BLaER1 treated with 17β-estradiol and CSF1 and Interleukin-3, amounts not matched to agents 10 nM and 100 nM (cell line): ENCODE results near the gene DDAH2.
"Not testable (repeated sequence)": the region's sequence is repeated elsewhere in the genome, so short reads cannot be mapped to it uniquely, and the experiment has no call there.

ENCODE experiments used
- H3K27ac ChIP-seq, 11 experiments: shearing (Covaris generic); formaldehyde crosslinking; 2 replicates each; pipeline ENCODE4 v1.8.1; 2022
- H3K27me3 ChIP-seq, 11 experiments: shearing (Covaris generic); formaldehyde crosslinking; 2 replicates each; pipeline ENCODE4 v1.8.1; 2022
- H3K36me3 ChIP-seq, 11 experiments: shearing (Covaris generic); formaldehyde crosslinking; 2 replicates each; pipeline ENCODE4 v1.8.1; 2022
- H3K4me1 ChIP-seq, 10 experiments: shearing (Covaris generic); formaldehyde crosslinking; 2 replicates each; pipeline ENCODE4 v1.8.1; 2022
- H3K4me2 ChIP-seq, 11 experiments: shearing (Covaris generic); formaldehyde crosslinking; 2 replicates each; pipeline ENCODE4 v1.8.1; 2022
- H3K4me3 ChIP-seq, 10 experiments: shearing (Covaris generic); formaldehyde crosslinking; 2 replicates each; pipeline ENCODE4 v1.8.1; 2022
- H3K9ac ChIP-seq, 11 experiments: shearing (Covaris generic); formaldehyde crosslinking; 2 replicates each; pipeline ENCODE4 v1.8.1; 2022
- H3K9me3 ChIP-seq, 11 experiments: shearing (Covaris generic); formaldehyde crosslinking; replicated peaks in 1 of 11; 2 replicates each; pipeline ENCODE4 v1.8.1; 2022
- H4K20me1 ChIP-seq, 11 experiments: shearing (Covaris generic); formaldehyde crosslinking; 2 replicates each; pipeline ENCODE4 v1.8.1; 2022
- Cebpa-rat ChIP-seq, 11 experiments: shearing (Covaris generic); IDR thresholded peaks; 2 replicates each; pipeline ENCODE4 v1.8.1; 2022

Gene DDAH2

GRCh38 chr6:31717499-31718222 is 11.4 kb downstream of the DDAH2 start:
- Histone ChIP-seq H3K36me3 (no peaks in the 10 kb centered on the region), H3K9me3 (no peaks in the 10 kb centered on the region), H4K20me1 (no peaks in the 10 kb centered on the region), H3K4me3 (no peak overlapping the region), H3K27ac (no peak overlapping the region), H3K4me2 (no peak overlapping the region), H3K4me1 (peaks cover 14 to 47% (median 36%) of the 10 kb centered on the region in 10 experiments), H3K9ac (no peak overlapping the region), H3K27me3 (no peaks in the 10 kb centered on the region)
- no peak for TF ChIP-seq Cebpa-rat (IDR thresholded peaks at IDR 0.05)

- Histone ChIP-seq H3K4me2 (peak within 1 kb of the TSS; percentile 46 to 68 (median 62)), H3K4me3 (no peak within 1 kb of the TSS), H3K27me3 (no peaks in the 10 kb centered on the region), H3K9me3 (no peaks in the 10 kb centered on the region), H3K9ac (peak within 1 kb of the TSS in 9 of 11 experiments; percentile 11 to 63 (median 45); a peak in 13 of 22 replicates), H3K27ac (peak within 1 kb of the TSS in 6 of 11 experiments; percentile 7 to 46 (median 18); a peak in 10 of 22 replicates), H4K20me1 (no peaks in the 10 kb centered on the region), H3K4me1 (peaks cover 37 to 53% (median 47%) of the 10 kb centered on the region in 10 experiments), H3K36me3 (no peaks in the 10 kb centered on the region)
- no peak for TF ChIP-seq Cebpa-rat (IDR thresholded peaks at IDR 0.05)
These were observed 13.8 kb downstream of the DDAH2 start, which contains the start of gene LY6G6D for GRCh38 chr6:31715022-31715958. TSS of gene LY6G6D (plus strand) at chr6:31715348. CDS start at chr6:31715356, 8 bp downstream.

GRCh38 chr6:31713991-31714684 is 15.0 kb downstream of the DDAH2 start:
- Histone ChIP-seq H4K20me1 (no peaks in the 10 kb centered on the region), H3K27ac (peak overlapping the region in 6 of 11 experiments; percentile 7 to 46 (median 18); a peak in 10 of 22 replicates), H3K4me1 (peaks cover 43 to 60% (median 51%) of the 10 kb centered on the region in 10 experiments), H3K4me2 (peak overlapping the region; percentile 46 to 68 (median 62)), H3K9ac (peak overlapping the region; percentile 0 to 63 (median 43); a peak in 15 of 22 replicates), H3K9me3 (no peaks in the 10 kb centered on the region), H3K4me3 (no peak overlapping the region), H3K27me3 (no peaks in the 10 kb centered on the region), H3K36me3 (no peaks in the 10 kb centered on the region)
- no peak for TF ChIP-seq Cebpa-rat (IDR thresholded peaks at IDR 0.05)

- Histone ChIP-seq H3K27me3 (no peaks in the 10 kb centered on the region), H4K20me1 (no peaks in the 10 kb centered on the region), H3K36me3 (no peaks in the 10 kb centered on the region), H3K4me1 (peaks cover 43 to 67% (median 53%) of the 10 kb centered on the region in 10 experiments), H3K9ac (peak overlapping the region in 9 of 11 experiments; percentile 0 to 63 (median 45); a peak in 9 of 22 replicates), H3K4me3 (no peak overlapping the region), H3K27ac (peak overlapping the region in 2 of 11 experiments; percentile 34 to 46; a peak in 1 of 22 replicates), H3K4me2 (peak overlapping the region; percentile 46 to 68 (median 62); a peak in 20 of 22 replicates), H3K9me3 (no peaks in the 10 kb centered on the region)
- TF ChIP-seq Cebpa-rat (IDR thresholded peaks at IDR 0.05) = no peak
These were observed 15.6 kb downstream of the DDAH2 start for GRCh38 chr6:31713465-31713864.

GRCh38 chr6:31712296-31712695 is 16.8 kb downstream of the DDAH2 start:
- peaks cover 48 to 78% (median 64%) of the 10 kb centered on the region in 10 experiments for H3K4me1 ChIP-seq
- no peak overlapping the region for H3K4me3 ChIP-seq
- H3K27ac ChIP-seq = peak overlapping the region in 3 of 11 experiments; percentile 6 to 40 (median 15); a peak in 2 of 22 replicates
- H3K4me2 ChIP-seq = peak overlapping the region; percentile 63 to 86 (median 82)
- H3K36me3 ChIP-seq = no peaks in the 10 kb centered on the region
- H3K9ac ChIP-seq = peak overlapping the region in 6 of 11 experiments; percentile 13 to 60 (median 32); a peak in 5 of 22 replicates
- H3K27me3 ChIP-seq = no peaks in the 10 kb centered on the region
- no peaks in the 10 kb centered on the region for H4K20me1 ChIP-seq
- no peak for TF ChIP-seq Cebpa-rat (IDR thresholded peaks at IDR 0.05)
- H3K9me3 ChIP-seq = no peaks in the 10 kb centered on the region

- Histone ChIP-seq H3K4me1 (peaks cover 50 to 89% (median 74%) of the 10 kb centered on the region in 10 experiments), H3K9me3 (no peaks in the 10 kb centered on the region), H3K27ac (peak overlapping the region in 7 of 11 experiments; percentile 26 to 56 (median 50); a peak in 12 of 22 replicates), H3K27me3 (no peaks in the 10 kb centered on the region), H3K9ac (peak overlapping the region in 4 of 11 experiments; percentile 4 to 46 (median 21); a peak in 7 of 22 replicates), H4K20me1 (no peaks in the 10 kb centered on the region), H3K36me3 (no peaks in the 10 kb centered on the region), H3K4me2 (peak overlapping the region; percentile 63 to 86 (median 82)), H3K4me3 (peak overlapping the region in 2 of 10 experiments; percentile 21 to 30; a peak in 2 of 20 replicates)
- no peak for TF ChIP-seq Cebpa-rat (IDR thresholded peaks at IDR 0.05)
These were observed 17.9 kb downstream of the DDAH2 start for GRCh38 chr6:31711233-31711632.

GRCh38 chr6:31710523-31711219 is 18.4 kb downstream of the DDAH2 start:
- Histone ChIP-seq H3K36me3 (no peaks in the 10 kb centered on the region), H3K4me3 (peak overlapping the region in 2 of 10 experiments; percentile 21 to 30; a peak in 2 of 20 replicates), H3K27me3 (no peaks in the 10 kb centered on the region), H3K9ac (peak overlapping the region in 4 of 11 experiments; percentile 4 to 46 (median 21); a peak in 5 of 22 replicates), H3K27ac (peak overlapping the region in 8 of 11 experiments; percentile 19 to 56 (median 48); a peak in 13 of 22 replicates), H3K4me1 (peaks cover 50 to 90% (median 74%) of the 10 kb centered on the region in 10 experiments), H4K20me1 (no peaks in the 10 kb centered on the region), H3K4me2 (peak overlapping the region; percentile 63 to 86 (median 82)), H3K9me3 (no peaks in the 10 kb centered on the region)
- TF ChIP-seq Cebpa-rat (IDR thresholded peaks at IDR 0.05) = no peak

GRCh38 chr6:31709157-31709556 is 19.9 kb downstream of the DDAH2 start:
- not testable (repeated sequence) for H3K9ac ChIP-seq, H3K9me3 ChIP-seq, H3K36me3 ChIP-seq, H3K4me3 ChIP-seq, H4K20me1 ChIP-seq, H3K27me3 ChIP-seq
- Histone ChIP-seq H3K4me2 (peak overlapping the region in 3 of 11 experiments; percentile 23 to 52 (median 35); a peak in 1 of 22 replicates), H3K4me1 (peaks cover 44 to 77% (median 66%) of the 10 kb centered on the region in 10 experiments), H3K27ac (0 out of 22 replicates have a peak overlapping the region, but pooled peaks of 1 of the 11 experiments have one; percentile 40)
